K562 (cell line): ENCODE data around the gene PHF1. TPM values are rescaled to one million over a fixed set of nuclear protein-coding genes. Genes with fewer than 3 reads are reported as not detected.
A peak's percentile ranks its signal among the peaks of the same experiment; 100 is the strongest.

Source experiments
- CAMTA2 ChIP-seq: fragments of 250-450 bp; sonication (Bioruptor Pico); conservative IDR thresholded peaks from 2 replicates; pipeline ENCODE4 v1.5.1; 2022
- GTF2F1 ChIP-seq: IDR thresholded peaks from 2 replicates; pipeline ENCODE4 v1.6.1; 2011; ENCODE audit warnings: low read depth, low read length, improper control_type of control experiment
- HCFC1 ChIP-seq: IDR thresholded peaks from 2 replicates; pipeline ENCODE4 v1.6.1; 2012; ENCODE audit warnings: low read depth, low read length, improper control_type of control experiment
- HDAC8 ChIP-seq: fragments of 450-650 bp; IDR thresholded peaks from 2 replicates; pipeline ENCODE4 v1.6.1; 2016; ENCODE audit warnings: mild to moderate bottlenecking, missing genetic modification characterization, moderate library complexity, missing compliant biosample characterization
- HDGF ChIP-seq: fragments of 450-650 bp; IDR thresholded peaks from 2 replicates; pipeline ENCODE4 v1.6.1; 2016
- HMGN3 ChIP-seq: IDR thresholded peaks from 2 replicates; pipeline ENCODE4 v1.6.1; 2011; ENCODE audit warnings: borderline replicate concordance, low read depth, mild to moderate bottlenecking, mixed read lengths, low read length; ENCODE audit not compliant: insufficient read length; ENCODE audit errors: extremely low read depth
- KDM5B ChIP-seq: fragments of 200-600 bp; sonication (generic); IDR thresholded peaks from 2 replicates; pipeline ENCODE4 v1.6.1; 2012; ENCODE audit warnings: low read depth, mild to moderate bottlenecking, moderate library complexity, low read length, control low read depth, inconsistent platforms; ENCODE audit not compliant: insufficient replicate concordance
- MEIS2 ChIP-seq: fragments of 450-650 bp; IDR thresholded peaks from 2 replicates; pipeline ENCODE4 v1.6.1; 2014; ENCODE audit warnings: mild to moderate bottlenecking; ENCODE audit not compliant: partially characterized antibody
- MYNN ChIP-seq, 2 experiments: sonication (generic); formaldehyde crosslinking in 1 of 2; IDR thresholded peaks; 2 replicates each; pipeline versions ENCODE4 v1.5.0 to v1.6.1; 2016 to 2020; ENCODE audit warnings: antibody characterized with exemption in 1 of 2, missing genetic modification reagents in 1 of 2
- NCOR1 ChIP-seq: fragments of 450-650 bp; IDR thresholded peaks from 2 replicates; pipeline ENCODE4 v1.6.1; 2016; ENCODE audit warnings: mild to moderate bottlenecking, moderate library complexity
- POLR2G ChIP-seq: fragments of 200-400 bp; formaldehyde crosslinking; IDR thresholded peaks from 2 replicates; pipeline ENCODE4 v1.6.1; 2017; ENCODE audit warnings: low read depth, mild to moderate bottlenecking, antibody characterized with exemption, low read length, moderate library complexity
- RNF2 ChIP-seq: sonication (generic); IDR thresholded peaks from 2 replicates; pipeline ENCODE4 v1.6.1; 2016
- SOX6 ChIP-seq: fragments of 450-650 bp; IDR thresholded peaks from 2 replicates; pipeline ENCODE4 v1.6.1; 2014; ENCODE audit warnings: mild to moderate bottlenecking
- SRF ChIP-seq, 2 experiments: fragments of 250-450, 450-650 bp in 1 of 2; sonication (Bioruptor Pico) in 1 of 2; sonication (generic) in 1 of 2; formaldehyde crosslinking; IDR thresholded peaks; 2 replicates each; pipeline versions ENCODE4 v1.5.0 to v1.5.1; 2020 to 2022; ENCODE audit warnings: mild to moderate bottlenecking in 1 of 2, missing genetic modification reagents in 1 of 2
- ZBED1 ChIP-seq: IDR thresholded peaks from 2 replicates; pipeline ENCODE4 v1.6.1; 2014
- ZNF384 ChIP-seq: IDR thresholded peaks from 2 replicates; pipeline ENCODE4 v1.6.1; 2012; ENCODE audit warnings: low read depth, low read length, improper control_type of control experiment
- ZNF436 ChIP-seq: fragments of 250-450, 450-650 bp; sonication (Bioruptor Pico); formaldehyde crosslinking; IDR thresholded peaks from 2 replicates; pipeline ENCODE4 v1.7.0; 2020; ENCODE audit warnings: mild to moderate bottlenecking
- ZNF764 ChIP-seq: fragments of 250-450 bp; sonication (Bioruptor Pico); IDR thresholded peaks from 2 replicates; pipeline ENCODE4 v1.4.0; 2020; ENCODE audit warnings: low read depth, mild to moderate bottlenecking, moderate library complexity
- polyA plus RNA-seq, 8 experiments: library from polyadenylated mRNA; depleted of rRNA in 4 of 8; stranded (reverse) in 5 of 8; unstranded in 3 of 8; fragments of >200 nt; fragmentation: Nextera tagmentation in 2 of 8; fragmentation: Illumina TruSeq in 1 of 8; extraction: Ambion mirVana in 2 of 8; extraction: Trizol in 1 of 8; gene quantifications; 2 replicates each; pipeline versions ENCODE4 v1.2.1 to v1.2.3, GENCODE V29; 2011 to 2014; ENCODE audit warnings: inconsistent platforms in 1 of 8, missing spikeins in 1 of 8
- total RNA-seq, 7 experiments: library from RNA; depleted of rRNA in 6 of 7; stranded (reverse); fragments of >200 nt in 6 of 7; fragmentation: Illumina TruSeq in 2 of 7; extraction: Trizol in 2 of 7; gene quantifications; 2 replicates each; pipeline versions ENCODE4 v1.2.1 to v1.2.3, GENCODE V29; 2011 to 2021; ENCODE audit warnings: low replicate concordance in 1 of 7
- TF ChIP-seq, protein P1 (sequence below): sonication (generic); formaldehyde crosslinking; IDR thresholded peaks from 2 replicates; pipeline ENCODE4 v1.8.1; 2023; ENCODE audit warnings: missing genetic modification reagents, mild to moderate bottlenecking, borderline replicate concordance
- TF ChIP-seq, protein P2 (sequence below): sonication (generic); formaldehyde crosslinking; IDR thresholded peaks from 2 replicates; pipeline ENCODE4 v1.8.1; 2023; ENCODE audit warnings: mild to moderate bottlenecking, missing genetic modification reagents, moderate library complexity
- TF ChIP-seq, protein P3 (sequence below): fragments of 250-450 bp; sonication (Bioruptor Pico); IDR thresholded peaks from 2 replicates; pipeline ENCODE4 v1.4.0; 2020; ENCODE audit warnings: borderline replicate concordance

Gene PHF1
- total and polyA plus RNA-seq, 9 of the 15 experiments (the other 6 are each of a cell fraction or from before 2014, with no cell fraction given) = 3.7 to 64.2 (median 33.7) TPM

DNA sequence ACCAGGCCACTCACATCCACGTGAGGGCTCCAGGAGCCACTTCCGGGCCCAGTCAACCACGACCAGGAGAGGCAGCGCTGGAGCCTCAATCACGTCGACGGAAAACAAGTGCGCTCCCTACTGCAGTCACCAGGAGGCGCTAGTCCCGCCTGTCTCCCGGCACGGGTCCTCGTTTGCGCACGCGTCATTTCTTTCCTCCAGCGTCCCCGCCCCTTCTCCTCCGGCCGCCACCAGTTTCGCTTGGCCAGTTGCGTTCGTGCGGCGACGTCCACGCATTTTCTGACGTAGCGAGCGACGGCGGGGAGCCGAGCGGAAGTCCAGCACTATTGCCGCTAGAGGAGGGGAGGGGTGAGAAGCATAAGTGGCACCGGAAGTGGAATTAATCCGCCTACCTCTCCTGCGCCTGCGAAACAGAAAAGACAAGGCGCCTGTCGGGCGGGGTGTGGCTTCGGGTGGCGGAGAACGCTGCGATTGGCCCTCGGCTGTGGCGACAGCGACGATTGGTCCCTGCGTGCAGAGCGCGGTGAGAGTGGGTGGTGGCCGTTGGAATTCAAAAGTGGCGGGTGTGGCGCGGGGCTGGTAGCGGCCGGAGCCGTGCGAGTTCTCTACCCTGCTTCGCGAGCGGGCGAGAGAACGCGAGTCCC lies 19.4 kb upstream of the PHF1 start, which contains the start of gene KIFC1 (continued):
- TF ChIP-seq KDM5B (peak; percentile 68), MEIS2 (peak; percentile 83), ZNF384 (peak; percentile 2; the same call in 1 of the 2 replicates), HDGF (no peak), GTF2F1 (peak; percentile 80; the same call in 1 of the 2 replicates), SOX6 (peak; percentile 65; the same call in 1 of the 2 replicates), MYNN (IDR thresholded peaks at IDR 0.05) (peak; percentile 8; the same call in 1 of the 2 replicates), MYNN (CRISPR knock-in tag; IDR thresholded peaks at IDR 0.05) (no peak), ZBED1 (peak; percentile 83; the same call in 1 of the 2 replicates), HCFC1 (peak; percentile 64), HMGN3 (peak; percentile 88), RNF2 (peak; percentile 74), POLR2G (peak; percentile 98), ZNF764 (0 out of 2 replicates have a peak, but pooled peaks have one; percentile 9), NCOR1 (no peak), SRF (CRISPR knock-in tag; IDR thresholded peaks at IDR 0.05) (peak in 1 of 2 experiments; percentile 52; a peak in 1 of 4 replicates), HDAC8 (tag) (no peak), CAMTA2 (CRISPR knock-in tag) (no peak), ZNF436 (CRISPR knock-in tag) (no peak)
- TF ChIP-seq, protein P1, sequence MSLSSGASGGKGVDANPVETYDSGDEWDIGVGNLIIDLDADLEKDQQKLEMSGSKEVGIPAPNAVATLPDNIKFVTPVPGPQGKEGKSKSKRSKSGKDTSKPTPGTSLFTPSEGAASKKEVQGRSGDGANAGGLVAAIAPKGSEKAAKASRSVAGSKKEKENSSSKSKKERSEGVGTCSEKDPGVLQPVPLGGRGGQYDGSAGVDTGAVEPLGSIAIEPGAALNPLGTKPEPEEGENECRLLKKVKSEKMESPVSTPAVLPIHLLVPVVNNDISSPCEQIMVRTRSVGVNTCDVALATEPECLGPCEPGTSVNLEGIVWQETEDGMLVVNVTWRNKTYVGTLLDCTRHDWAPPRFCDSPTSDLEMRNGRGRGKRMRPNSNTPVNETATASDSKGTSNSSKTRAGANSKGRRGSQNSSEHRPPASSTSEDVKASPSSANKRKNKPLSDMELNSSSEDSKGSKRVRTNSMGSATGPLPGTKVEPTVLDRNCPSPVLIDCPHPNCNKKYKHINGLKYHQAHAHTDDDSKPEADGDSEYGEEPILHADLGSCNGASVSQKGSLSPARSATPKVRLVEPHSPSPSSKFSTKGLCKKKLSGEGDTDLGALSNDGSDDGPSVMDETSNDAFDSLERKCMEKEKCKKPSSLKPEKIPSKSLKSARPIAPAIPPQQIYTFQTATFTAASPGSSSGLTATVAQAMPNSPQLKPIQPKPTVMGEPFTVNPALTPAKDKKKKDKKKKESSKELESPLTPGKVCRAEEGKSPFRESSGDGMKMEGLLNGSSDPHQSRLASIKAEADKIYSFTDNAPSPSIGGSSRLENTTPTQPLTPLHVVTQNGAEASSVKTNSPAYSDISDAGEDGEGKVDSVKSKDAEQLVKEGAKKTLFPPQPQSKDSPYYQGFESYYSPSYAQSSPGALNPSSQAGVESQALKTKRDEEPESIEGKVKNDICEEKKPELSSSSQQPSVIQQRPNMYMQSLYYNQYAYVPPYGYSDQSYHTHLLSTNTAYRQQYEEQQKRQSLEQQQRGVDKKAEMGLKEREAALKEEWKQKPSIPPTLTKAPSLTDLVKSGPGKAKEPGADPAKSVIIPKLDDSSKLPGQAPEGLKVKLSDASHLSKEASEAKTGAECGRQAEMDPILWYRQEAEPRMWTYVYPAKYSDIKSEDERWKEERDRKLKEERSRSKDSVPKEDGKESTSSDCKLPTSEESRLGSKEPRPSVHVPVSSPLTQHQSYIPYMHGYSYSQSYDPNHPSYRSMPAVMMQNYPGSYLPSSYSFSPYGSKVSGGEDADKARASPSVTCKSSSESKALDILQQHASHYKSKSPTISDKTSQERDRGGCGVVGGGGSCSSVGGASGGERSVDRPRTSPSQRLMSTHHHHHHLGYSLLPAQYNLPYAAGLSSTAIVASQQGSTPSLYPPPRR = no peak; the same call in 1 of the 2 replicates
- TF ChIP-seq, protein P2, sequence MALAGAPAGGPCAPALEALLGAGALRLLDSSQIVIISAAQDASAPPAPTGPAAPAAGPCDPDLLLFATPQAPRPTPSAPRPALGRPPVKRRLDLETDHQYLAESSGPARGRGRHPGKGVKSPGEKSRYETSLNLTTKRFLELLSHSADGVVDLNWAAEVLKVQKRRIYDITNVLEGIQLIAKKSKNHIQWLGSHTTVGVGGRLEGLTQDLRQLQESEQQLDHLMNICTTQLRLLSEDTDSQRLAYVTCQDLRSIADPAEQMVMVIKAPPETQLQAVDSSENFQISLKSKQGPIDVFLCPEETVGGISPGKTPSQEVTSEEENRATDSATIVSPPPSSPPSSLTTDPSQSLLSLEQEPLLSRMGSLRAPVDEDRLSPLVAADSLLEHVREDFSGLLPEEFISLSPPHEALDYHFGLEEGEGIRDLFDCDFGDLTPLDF (CRISPR knock-in tag) = peak; percentile 98
- TF ChIP-seq, protein P3, sequence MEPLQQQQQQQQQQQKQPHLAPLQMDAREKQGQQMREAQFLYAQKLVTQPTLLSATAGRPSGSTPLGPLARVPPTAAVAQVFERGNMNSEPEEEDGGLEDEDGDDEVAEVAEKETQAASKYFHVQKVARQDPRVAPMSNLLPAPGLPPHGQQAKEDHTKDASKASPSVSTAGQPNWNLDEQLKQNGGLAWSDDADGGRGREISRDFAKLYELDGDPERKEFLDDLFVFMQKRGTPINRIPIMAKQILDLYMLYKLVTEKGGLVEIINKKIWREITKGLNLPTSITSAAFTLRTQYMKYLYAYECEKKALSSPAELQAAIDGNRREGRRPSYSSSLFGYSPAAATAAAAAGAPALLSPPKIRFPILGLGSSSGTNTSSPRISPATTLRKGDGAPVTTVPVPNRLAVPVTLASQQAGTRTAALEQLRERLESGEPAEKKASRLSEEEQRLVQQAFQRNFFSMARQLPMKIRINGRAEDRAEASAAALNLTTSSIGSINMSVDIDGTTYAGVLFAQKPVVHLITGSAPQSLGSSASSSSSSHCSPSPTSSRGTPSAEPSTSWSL (CRISPR knock-in tag) = no peak
